Osteocyte (in vitro differentiated cells): ENCODE measurements around the gene RCC2. TPM values are rescaled to one million over a fixed set of nuclear protein-coding genes. Genes with fewer than 3 reads are reported as not detected.
"Not testable (repeated sequence)": the region's sequence is repeated elsewhere in the genome, so short reads cannot be mapped to it uniquely, and the experiment has no call there.

ENCODE experiments used
- DNase-seq: peaks from one replicate; pipeline ENCODE4 v3.0.0; 2021; ENCODE audit warnings: mixed read lengths; ENCODE audit not compliant: unreplicated experiment; ENCODE audit errors: extremely low spot score
- H3K27ac Mint-ChIP-seq: one replicate; pipeline ENCODE4 v1.8.0; 2021; ENCODE audit warnings: mild to moderate bottlenecking, mixed read lengths; ENCODE audit not compliant: unreplicated experiment
- H3K27me3 Mint-ChIP-seq: one replicate; pipeline ENCODE4 v1.8.0; 2021; ENCODE audit warnings: mixed read lengths; ENCODE audit not compliant: unreplicated experiment
- H3K36me3 Mint-ChIP-seq: one replicate; pipeline ENCODE4 v1.8.0; 2021; ENCODE audit warnings: mixed read lengths; ENCODE audit not compliant: unreplicated experiment
- H3K4me1 Mint-ChIP-seq: one replicate; pipeline ENCODE4 v1.8.0; 2021; ENCODE audit warnings: mixed read lengths; ENCODE audit not compliant: unreplicated experiment
- H3K4me3 Mint-ChIP-seq: one replicate; pipeline ENCODE4 v1.8.0; 2021; ENCODE audit warnings: mild to moderate bottlenecking, moderate library complexity, mixed read lengths; ENCODE audit not compliant: unreplicated experiment
- H3K9me3 Mint-ChIP-seq: one replicate; pipeline ENCODE4 v1.8.0; 2021; ENCODE audit warnings: mixed read lengths; ENCODE audit not compliant: unreplicated experiment
- long read RNA-seq: library from polyadenylated mRNA; unstranded; transcript quantifications from one replicate; pipeline ENCODE4 v2.0.0, GENCODE V29; 2021
- total RNA-seq: library from RNA; stranded (reverse); gene quantifications from 2 replicates; pipeline ENCODE4 v1.2.1, GENCODE V29; 2021
- TF ChIP-seq, protein P1 (sequence below): fragments of 200-600 bp; sonication (generic); IDR thresholded peaks from 2 replicates; pipeline ENCODE4 v1.5.0; 2021; ENCODE audit warnings: antibody characterized with exemption, mild to moderate bottlenecking, moderate library complexity

RCC2 gene
- total RNA-seq = 102 and 104 TPM in 2 replicates
- long read RNA-seq, partial matches to known transcripts = 11 of 34 reads
- long read RNA-seq, other reads (novel, unspliced or antisense) = 22 of 34 reads

DNA sequence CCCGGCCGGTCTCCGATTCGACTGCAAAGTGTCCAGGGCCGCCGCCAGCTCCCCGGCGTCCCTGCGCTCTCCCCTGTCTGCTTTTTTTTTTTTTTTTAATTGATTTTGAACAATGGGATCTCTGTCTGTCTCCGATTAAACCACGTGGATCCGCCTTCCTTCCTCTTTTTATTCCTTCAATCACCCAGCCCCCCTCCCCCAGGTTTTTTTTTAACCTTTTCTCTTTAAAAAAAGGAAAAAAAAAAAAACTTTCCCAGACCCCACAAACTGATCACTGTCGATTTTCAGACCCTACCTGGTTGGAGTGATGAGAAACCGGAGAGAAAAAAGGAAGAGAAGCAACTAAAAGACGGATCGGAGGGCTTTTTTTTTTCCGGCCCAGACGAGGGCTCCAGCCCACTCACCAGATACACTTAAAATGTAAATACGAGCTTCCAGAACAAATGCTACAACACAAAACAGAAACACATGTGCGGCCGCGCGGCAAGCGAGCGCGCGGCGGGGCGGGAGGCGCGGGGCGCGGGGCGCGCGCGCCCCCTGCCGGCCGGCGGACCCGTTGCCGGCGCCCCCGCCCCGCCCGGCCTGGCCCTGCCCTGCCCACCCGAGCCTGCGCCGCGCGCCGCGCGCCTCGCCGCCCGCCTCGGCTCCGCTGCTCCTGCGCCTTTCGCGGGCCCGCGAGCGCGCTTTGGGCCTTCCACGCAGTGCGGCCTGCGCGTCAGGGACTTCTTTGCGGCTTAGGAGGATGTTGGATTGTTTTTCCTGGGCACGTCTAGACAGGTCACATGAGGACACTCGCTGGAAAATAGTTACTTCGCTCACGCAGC, at the start of gene RCC2:
TSS of gene RCC2 (minus strand) at position 428 of the 824 bp plus-strand sequence. CDS start 1,163 bp downstream, outside the sequence.
- peaks cover 54% of the 10 kb centered on the region for H3K4me1 Mint-ChIP-seq
- TF ChIP-seq, protein P1, sequence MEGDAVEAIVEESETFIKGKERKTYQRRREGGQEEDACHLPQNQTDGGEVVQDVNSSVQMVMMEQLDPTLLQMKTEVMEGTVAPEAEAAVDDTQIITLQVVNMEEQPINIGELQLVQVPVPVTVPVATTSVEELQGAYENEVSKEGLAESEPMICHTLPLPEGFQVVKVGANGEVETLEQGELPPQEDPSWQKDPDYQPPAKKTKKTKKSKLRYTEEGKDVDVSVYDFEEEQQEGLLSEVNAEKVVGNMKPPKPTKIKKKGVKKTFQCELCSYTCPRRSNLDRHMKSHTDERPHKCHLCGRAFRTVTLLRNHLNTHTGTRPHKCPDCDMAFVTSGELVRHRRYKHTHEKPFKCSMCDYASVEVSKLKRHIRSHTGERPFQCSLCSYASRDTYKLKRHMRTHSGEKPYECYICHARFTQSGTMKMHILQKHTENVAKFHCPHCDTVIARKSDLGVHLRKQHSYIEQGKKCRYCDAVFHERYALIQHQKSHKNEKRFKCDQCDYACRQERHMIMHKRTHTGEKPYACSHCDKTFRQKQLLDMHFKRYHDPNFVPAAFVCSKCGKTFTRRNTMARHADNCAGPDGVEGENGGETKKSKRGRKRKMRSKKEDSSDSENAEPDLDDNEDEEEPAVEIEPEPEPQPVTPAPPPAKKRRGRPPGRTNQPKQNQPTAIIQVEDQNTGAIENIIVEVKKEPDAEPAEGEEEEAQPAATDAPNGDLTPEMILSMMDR = no peak
- H3K9me3 Mint-ChIP-seq = no peaks in the 10 kb centered on the region
- no peaks in the 10 kb centered on the region for H3K27me3 Mint-ChIP-seq
- DNase-seq = peak; percentile 91
- no peaks in the 10 kb centered on the region for H3K36me3 Mint-ChIP-seq
- peak within 1 kb of the TSS; percentile 97 for H3K27ac Mint-ChIP-seq
- peak within 1 kb of the TSS; percentile 96 for H3K4me3 Mint-ChIP-seq

DNA sequence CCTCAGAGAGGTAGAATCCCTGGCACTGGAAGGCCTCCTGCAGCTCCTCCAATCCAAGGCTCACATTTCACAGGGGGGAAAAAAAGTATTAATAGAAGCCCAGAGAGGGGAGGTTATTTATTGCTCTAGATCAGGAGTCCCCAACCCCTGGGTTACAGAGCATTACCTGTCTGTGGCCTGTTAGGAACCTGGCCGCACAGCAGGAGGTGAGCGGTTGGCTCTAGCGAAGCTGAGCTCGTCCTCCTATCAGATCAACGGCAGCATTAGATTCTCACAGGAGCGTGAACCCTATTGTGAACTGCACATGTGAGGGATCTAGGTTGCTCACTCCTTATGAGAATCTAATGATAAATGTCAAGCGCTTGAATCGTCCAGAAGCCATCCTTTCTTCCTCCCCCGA, 46.8 kb upstream of the RCC2 start:
- no peak overlapping the region for H3K27ac Mint-ChIP-seq
- TF ChIP-seq, protein P1 = no peak
- H3K27me3 Mint-ChIP-seq = peaks cover 11% of the 10 kb centered on the region
- H3K36me3 Mint-ChIP-seq = no peaks in the 10 kb centered on the region
- no peaks in the 10 kb centered on the region for H3K9me3 Mint-ChIP-seq
- H3K4me3 Mint-ChIP-seq = no peak overlapping the region
- peaks cover 9% of the 10 kb centered on the region for H3K4me1 Mint-ChIP-seq
- no peak for DNase-seq

DNA sequence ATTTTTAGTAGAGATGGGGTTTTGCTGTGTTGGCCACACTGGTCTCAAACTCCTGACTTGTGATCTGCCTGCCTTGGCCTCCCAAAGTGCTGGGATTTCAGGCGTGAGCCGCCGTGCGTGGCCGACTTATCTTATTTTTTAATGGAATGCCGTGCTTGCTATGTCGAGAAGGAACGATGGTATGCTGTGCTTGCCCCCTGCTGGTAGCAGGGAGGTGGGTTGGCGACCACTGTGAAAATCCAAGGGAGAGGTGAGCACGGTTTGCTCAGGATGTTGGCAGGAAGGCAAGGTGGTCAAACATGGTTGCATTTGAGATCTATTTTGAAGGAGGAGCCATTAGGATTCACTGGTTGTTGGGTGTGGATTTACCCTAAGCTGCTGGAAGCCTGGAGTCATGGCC, 45.8 kb upstream of the RCC2 start:
- DNase-seq = no peak
- H3K27me3 Mint-ChIP-seq = peaks cover 11% of the 10 kb centered on the region

DNA sequence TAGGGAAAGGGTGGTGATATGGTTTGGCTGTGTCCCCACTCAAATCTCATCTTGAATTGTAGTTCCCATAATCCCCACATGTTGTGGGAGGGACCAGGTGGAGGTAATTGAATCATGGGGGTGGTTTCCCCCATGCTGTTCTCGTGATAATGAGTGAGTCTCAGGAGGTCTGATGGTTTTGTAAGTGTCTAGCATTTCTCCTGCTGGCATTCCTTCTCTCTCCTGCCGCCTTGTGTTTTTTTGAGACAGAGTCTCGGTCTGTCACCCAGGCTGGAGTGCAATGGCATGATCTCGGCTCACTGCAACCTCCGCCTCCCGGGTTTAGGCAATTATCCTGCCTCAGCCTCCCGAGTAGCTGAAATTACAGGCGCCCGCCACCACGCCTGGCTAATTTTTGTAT, 42.5 kb upstream of the RCC2 start:
- H3K4me3 Mint-ChIP-seq, H3K36me3 Mint-ChIP-seq, DNase-seq, H3K27ac Mint-ChIP-seq, H3K4me1 Mint-ChIP-seq, H3K9me3 Mint-ChIP-seq: not testable (repeated sequence)
- H3K27me3 Mint-ChIP-seq = peaks cover 15% of the 10 kb centered on the region

More for the DNA sequence above, 45.8 kb upstream of the RCC2 start:
- H3K27ac Mint-ChIP-seq = no peak overlapping the region
- peaks cover 9% of the 10 kb centered on the region for H3K4me1 Mint-ChIP-seq
- H3K4me3 Mint-ChIP-seq = no peak overlapping the region
- H3K9me3 Mint-ChIP-seq = no peaks in the 10 kb centered on the region
- H3K36me3 Mint-ChIP-seq = no peaks in the 10 kb centered on the region
- TF ChIP-seq, protein P1 = peak; percentile 36

DNA sequence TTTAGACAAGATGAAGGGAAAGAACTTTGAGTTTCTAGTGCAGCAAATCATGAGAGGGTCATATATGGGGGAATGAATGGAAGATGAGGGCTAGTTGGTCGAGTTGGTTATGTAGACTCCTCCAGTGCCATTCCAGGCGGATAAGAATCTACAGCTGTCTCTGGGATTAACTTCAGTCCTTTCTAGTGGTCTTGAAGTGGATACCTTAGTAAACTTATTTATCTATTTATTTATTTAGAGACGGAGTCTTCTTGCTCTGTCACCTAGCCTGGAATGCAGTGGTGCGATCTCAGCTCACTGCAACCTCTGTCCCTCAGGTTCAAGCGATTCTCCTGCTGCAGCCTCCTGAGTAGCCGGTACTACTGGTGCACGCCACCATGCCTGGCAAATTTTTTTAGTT, 41.4 kb upstream of the RCC2 start:
- Mint-ChIP-seq H3K36me3 (no peaks in the 10 kb centered on the region), H3K4me3 (no peak overlapping the region), H3K27ac (no peak overlapping the region), H3K27me3 (peaks cover 17% of the 10 kb centered on the region), H3K4me1 (no peaks in the 10 kb centered on the region), H3K9me3 (no peaks in the 10 kb centered on the region)
- DNase-seq = no peak
- TF ChIP-seq, protein P1 = no peak
